Skin of body (tissue), 2 donors: ENCODE measurements around the gene MAN1B1. TPM values are rescaled to one million over a fixed set of nuclear protein-coding genes. Genes with fewer than 3 reads are reported as not detected.

Experiments
- DNase-seq: peaks from one replicate; lab custom pipeline; 2025; lab: John Stamatoyannopoulos, UW
- total RNA-seq: library from RNA; depleted of rRNA; stranded (reverse); fragments of >200 nt; gene quantifications from one replicate; pipeline ENCODE4 v1.2.3, GENCODE V29; 2014

The MAN1B1 gene
- total RNA-seq, 1 donor from 2014 or later: 39.5 TPM

GRCh38 chr9:137068539-137069507, 18.0 kb upstream of the MAN1B1 start:
- DNase-seq: no peak

DNA sequence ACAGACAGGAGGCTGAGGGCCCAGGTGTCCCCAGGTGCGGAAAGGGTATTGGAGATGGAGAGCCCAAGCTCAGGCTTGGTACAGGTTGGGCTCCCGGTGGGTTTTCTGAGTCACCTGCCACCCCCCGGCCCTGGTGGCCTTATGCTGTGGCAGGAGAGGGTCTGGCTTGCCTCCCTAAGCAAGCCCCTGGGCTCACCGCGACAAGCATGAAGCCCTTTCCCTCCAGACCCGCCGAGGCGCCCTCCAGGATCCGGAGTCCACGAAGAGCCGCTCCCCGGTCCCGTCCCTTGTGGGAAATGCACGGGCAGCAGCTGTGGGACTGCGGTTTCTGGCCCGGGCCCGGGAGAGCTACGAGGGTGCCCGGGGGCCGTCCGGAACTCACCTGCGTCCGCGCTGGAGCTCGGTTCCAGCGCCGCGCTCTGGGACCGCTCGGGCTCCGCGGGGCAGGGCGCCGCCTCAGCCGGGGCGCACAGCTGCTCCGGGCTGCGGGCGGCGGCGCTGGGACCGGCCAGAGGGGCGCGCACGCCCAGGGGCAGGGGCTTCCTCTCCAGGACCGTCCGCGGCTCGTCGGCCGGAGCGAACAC, 17.2 kb upstream of the MAN1B1 start:
- DNase-seq: no peak

DNA sequence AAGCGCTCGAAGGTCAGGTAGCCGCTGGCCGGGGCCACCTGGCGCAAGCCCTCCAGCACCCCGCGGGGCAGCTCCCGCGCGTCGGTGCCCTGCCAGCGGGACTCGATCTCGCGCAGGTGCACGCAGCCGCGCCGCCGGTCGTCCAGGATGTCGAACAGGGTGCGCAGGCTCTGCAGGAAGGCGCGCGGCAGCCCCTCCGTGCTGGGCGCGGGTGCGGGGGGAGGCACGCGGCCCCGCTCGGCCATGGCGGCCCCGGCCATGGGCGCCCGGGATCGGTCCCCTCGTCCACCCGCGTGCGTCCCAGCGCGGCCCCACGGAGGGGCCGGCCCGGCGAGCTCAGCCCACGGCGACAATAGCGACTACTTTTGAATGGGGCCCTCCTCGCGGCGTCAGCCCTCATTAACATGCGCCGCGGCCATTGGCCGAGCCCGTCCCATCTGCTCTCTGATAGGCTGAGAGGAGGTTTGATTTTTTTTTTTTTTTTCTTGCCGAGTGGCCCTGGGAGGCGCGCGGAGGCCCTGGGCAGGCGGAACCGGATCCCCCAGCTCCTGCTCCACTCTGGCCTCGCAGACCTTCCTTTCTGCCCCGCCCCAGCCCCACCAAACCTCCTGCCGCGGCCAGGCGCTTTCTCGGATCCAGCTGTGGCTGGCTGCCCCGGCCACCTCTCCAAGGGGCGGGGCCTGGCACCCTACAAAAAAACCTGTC, 16.4 kb upstream of the MAN1B1 start, which contains the start of gene SAPCD2:
Gene SAPCD2, minus strand, starts transcription at position 357 of the 705 bp plus-strand sequence. Its CDS starts 97 bp downstream, at position 260.
- peak; percentile 43 for DNase-seq

GRCh38 chr9:137070906-137071275, 15.9 kb upstream of the MAN1B1 start:
- DNase-seq: no peak

DNA sequence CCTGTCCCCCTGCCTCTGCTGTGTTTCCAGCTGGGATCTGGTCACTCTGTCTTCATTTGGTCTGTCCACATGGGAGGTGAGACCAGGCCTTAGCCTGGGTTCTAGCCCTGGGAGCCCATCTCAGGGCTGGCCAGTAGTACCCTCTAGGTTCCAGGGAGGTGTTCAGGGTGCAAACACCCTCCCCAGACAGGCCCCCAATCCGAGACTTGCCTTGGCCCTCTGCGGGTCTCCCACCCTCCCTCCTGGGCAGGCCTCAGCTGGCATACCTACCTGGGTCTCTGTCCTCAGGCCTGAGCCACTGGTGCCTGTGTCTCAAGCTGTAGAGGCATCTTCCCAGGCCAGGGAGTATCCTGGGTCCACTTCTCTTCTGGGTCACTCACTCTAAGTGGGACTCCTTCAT, 15.5 kb upstream of the MAN1B1 start:
- no peak for DNase-seq

GRCh38 chr9:137073992-137074399, 12.8 kb upstream of the MAN1B1 start:
- no peak for DNase-seq

DNA sequence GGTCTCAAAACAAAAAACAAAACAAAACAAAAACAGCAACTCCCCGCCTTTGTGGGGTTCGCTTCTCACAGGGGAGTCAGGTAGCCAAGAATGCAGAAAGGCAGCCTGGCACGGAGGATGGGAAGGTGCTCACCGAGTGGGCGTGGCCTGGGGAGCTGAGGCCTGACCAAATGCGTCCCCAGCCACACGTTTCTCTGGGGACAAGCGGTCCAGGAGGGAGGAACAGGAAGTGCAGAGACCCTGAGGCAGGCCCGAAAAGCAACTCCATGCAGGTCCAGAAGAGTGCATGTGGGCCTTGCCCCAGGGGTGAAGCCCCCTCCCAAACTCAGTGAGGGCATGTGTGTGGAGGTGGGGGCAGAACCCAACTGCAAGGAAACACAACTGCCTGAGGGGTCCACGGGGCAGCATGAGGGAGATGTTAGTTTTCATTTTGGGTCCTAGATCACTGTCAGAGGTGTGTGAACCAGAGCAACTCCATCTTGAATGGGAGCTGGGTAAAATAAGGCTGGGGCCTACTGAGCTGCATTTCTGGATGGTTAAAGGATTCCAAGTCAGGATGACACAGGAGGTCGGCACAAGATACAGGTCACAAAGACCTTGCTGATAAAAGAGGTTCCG, 12.0 kb upstream of the MAN1B1 start:
- DNase-seq: no peak

GRCh38 chr9:137075275-137075775, 11.5 kb upstream of the MAN1B1 start:
- no peak for DNase-seq

DNA sequence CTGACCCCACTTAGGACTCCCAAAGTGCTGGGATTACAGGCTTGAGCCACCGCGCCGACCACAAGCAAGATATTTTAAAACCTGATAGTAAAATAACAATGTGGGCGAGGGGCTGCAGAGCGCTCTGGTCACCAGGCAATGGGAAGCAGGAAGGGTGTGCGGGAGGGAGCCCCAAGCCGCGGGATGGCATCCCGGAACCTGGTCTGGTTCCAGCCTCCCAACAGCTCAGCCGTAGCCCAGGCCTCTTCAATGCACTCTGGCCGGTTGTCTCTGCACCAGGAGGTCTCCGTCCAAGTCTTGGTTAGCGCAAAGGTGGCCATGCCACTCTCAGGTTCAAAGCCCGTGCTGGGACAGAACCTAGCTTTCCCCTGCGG, 10.2 kb upstream of the MAN1B1 start:
- no peak for DNase-seq

DNA sequence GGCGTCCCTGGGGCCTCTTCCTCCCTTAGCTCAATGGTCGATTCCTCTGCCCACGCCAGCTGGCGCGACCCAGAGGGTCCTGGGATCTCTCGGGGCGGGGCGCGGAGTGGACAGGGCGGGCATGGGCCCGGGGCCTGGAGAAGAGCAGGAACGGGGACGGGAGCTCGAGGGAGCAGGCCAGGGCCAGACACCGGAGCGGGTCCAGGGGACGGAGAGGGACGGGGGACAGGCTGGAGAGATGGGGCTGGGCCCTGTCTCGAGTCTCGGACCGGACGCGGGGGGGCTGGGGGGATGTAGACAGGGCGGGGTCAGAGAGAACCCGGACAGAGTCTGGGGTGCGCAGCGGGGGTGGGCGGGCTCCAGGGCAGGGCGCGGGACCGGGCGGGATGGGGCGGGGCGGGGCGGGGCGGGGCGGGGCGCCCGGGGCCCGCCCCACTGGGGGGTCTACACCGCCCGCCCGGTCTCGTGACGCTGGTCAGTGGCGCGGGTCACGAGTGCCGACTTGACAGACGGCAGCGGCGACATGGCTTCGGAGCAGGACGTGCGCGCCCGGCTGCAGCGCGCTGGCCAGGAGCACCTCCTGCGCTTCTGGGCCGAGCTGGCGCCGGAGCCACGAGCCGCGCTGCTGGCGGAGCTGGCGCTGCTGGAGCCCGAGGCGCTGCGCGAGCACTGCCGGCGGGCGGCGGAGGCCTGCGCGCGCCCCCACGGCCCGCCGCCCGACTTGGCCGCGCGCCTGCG, 9.6 kb upstream of the MAN1B1 start, which contains the start of gene UAP1L1:
Gene UAP1L1, plus strand, starts transcription at position 508 of the 738 bp plus-strand sequence. Its CDS starts 16 bp downstream, at position 524.
- DNase-seq: no peak

DNA sequence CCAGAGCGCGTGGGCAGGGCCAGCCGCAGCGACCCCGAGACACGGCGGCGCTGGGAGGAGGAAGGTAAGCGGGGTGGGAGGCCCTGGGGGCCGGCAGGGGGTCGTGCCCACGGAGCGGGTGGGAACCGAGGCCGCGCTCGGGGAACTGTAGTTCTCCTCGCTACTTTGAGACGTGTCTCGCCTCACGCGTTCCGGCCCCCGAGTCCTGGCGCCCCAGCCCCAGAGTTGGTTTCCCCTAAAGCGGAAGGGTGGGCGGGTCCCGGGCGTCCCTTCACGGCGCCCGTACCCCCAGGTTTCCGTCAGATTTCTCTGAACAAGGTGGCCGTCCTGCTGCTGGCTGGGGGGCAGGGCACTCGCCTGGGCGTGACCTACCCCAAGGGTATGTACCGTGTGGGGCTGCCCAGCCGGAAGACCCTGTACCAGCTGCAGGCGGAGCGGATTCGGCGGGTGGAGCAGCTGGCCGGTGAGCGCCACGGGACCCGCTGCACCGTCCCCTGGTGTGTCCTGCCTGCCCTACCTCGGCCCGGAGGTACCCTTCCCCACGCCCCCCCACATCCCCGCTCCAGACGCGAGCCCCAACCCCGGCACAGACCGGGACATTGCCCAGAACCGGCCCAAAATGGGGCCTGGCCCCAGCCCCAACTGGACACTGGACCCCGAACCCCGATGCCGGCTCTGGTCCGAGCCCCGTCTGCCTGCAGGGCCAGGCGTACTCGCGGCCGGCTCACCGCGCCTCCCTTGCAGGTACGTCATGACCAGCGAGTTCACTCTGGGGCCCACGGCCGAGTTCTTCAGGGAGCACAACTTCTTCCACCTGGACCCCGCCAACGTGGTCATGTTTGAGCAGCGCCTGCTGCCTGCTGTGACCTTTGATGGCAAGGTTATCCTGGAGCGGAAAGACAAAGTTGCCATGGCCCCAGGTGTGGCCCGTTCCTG, 8.8 kb upstream of the MAN1B1 start:
- DNase-seq: no peak

GRCh38 chr9:137078701-137079400, 7.9 kb upstream of the MAN1B1 start:
- no peak for DNase-seq

DNA sequence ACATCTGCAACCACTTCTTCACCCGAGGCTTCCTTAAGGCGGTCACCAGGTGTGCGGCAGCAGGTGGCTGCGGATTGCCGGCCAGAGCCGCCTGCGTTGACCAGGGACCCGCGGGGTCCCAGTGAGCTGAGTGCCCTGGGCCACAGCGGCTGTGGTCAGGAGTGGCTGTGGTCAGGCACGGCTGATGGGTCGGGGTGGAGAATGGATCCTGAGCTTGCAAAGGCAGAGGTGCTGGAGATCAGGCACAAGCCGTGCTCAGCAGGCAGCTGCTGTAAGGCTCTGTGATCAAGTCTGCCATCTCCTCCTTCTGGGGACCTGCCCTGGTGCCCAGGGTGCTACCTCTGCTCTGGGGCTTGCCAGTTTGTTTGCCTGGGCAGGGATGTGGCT, 7.4 kb upstream of the MAN1B1 start:
- DNase-seq: no peak

- DNase-seq: no peak
These were observed 6.3 kb upstream of the MAN1B1 start for GRCh38 chr9:137080260-137081122.

DNA sequence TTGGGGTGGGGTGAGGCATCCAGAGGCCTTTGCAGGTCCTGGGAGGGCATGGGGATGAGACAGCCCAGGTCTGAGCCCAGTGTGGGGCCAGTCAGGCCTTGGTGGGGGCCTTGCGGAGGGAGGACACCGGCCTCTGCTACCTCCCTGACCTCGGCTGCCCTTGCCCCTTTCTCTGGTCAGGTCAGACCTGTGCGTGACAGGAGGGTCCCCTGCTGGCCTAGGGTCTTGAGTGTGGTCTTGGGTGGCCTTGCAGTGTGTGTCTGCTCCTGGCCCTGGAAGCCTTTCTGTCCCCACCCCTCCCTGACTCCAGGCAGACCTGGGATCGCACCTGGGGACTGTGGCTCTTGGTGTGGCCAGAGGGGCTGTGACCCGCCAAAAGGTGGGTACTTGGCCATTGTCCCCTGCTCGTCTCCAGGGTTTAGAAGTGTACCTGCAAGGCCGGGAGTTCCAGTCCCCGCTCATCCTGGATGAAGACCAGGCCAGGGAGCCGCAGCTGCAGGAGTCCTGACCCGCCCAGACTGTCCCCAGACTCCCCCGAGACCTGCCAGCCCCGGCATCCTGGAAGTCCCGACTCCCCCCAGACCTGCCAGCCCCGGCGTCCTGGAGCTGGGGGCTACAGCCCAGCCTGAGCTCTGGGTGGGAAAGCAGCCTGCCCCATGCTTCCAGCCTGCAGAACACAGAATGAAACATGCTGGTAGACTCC, 4.4 kb upstream of the MAN1B1 start:
- no peak for DNase-seq

DNA sequence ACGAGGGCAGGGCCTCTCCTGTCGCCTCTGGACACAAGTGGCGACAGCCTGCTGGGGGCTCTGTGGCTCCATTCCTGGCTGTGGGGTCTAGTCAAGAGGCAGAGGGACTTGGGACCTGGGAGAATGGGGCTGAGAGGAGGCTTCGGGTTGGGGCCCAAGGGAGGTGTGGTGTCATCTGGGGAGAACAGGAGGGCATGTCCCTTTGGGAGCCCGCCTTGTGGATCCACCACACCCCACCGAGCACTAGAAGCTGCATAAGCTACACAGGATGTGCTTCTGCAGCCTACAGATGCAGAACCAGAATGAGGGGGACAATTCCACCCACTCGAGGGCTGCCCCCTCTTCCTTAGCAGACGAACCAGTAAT, 3.9 kb upstream of the MAN1B1 start:
- no peak for DNase-seq

DNA sequence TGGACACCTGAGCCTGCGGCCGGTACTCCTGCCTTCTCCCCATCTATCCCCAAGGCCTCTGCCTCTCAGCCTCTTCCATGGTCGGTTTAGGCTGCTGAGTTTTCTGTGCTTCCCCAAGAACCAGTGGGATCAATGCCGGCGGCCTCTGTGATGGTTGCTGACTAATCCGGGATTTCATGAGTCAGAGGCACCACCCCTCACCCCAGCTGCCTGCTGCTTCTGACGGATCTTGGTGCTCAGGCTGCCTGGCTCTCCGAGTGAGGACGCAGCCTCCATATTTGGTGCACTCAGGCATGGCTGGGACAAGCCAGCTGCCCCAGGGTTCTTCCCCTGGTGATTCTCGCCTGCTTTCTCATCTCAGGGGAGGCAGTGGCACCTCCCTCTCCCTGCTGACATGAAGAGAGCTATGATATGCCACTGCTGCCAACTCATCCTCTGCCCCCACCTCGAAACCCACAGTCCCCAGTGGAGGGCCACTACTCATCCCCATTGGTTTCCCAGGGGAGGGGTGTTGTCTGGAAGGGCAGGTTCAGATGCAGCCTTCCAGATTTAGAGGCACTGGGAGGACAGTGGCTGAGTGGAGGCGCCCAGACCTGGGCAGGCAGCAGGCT, 3.3 kb upstream of the MAN1B1 start:
- no peak for DNase-seq
